Gastroesophageal sphincter (tissue), 4 donors: ENCODE results near the gene PPP3CB. TPM values are rescaled to one million over a fixed set of nuclear protein-coding genes. Genes with fewer than 3 reads are reported as not detected.

Experiments used
- ATAC-seq: fragments of 150-250 bp; one replicate; pipeline ENCODE4 v1.9.1; 2016; ENCODE audit warnings: mild to moderate bottlenecking, moderate library complexity
- H3K27ac ChIP-seq, 4 donors: fragments of 200-600 bp; sonication (generic) in 3 of 4; 1 replicate in 3 of 4; 2 replicates in 1 of 4; pipeline ENCODE4 v1.5.1; 2016 to 2019
- H3K27me3 ChIP-seq: fragments of 200-600 bp; sonication (generic); one replicate; pipeline ENCODE4 v1.5.1; 2019
- H3K36me3 ChIP-seq, 2 donors: fragments of 200-600 bp; sonication (generic); one replicate each; pipeline ENCODE4 v1.5.1; 2019; ENCODE audit warnings: control low read depth in 1 of 2
- H3K4me1 ChIP-seq, 3 donors: fragments of 200-600 bp; sonication (generic); 1 replicate in 2 of 3; 2 replicates in 1 of 3; pipeline ENCODE4 v1.5.1; 2016 to 2019; ENCODE audit warnings: control low read depth in 2 of 3
- H3K4me3 ChIP-seq, 2 donors: fragments of 200-600 bp; sonication (generic); one replicate each; pipeline ENCODE4 v1.5.1; 2019; ENCODE audit warnings: mild to moderate bottlenecking in 1 of 2, moderate library complexity in 1 of 2
- H3K9me3 ChIP-seq, 3 donors: fragments of 200-600 bp; sonication (generic); one replicate each; pipeline ENCODE4 v1.5.1; 2017 to 2019; ENCODE audit warnings: control low read depth in 2 of 3
- EP300 ChIP-seq: sonication (generic); formaldehyde crosslinking; IDR thresholded peaks from one replicate; pipeline ENCODE4 v1.6.1; 2017; ENCODE audit warnings: antibody characterized with exemption, mild to moderate bottlenecking
- POLR2A ChIP-seq, 2 donors: fragments of 450-650 bp; IDR thresholded peaks; one replicate each; pipeline ENCODE4 v1.6.1; 2017; ENCODE audit warnings: antibody characterized with exemption in 2 of 2, mild to moderate bottlenecking in 2 of 2, moderate library complexity in 1 of 2
- POLR2AphosphoS5 ChIP-seq: sonication (generic); formaldehyde crosslinking; IDR thresholded peaks from one replicate; pipeline ENCODE4 v1.6.1; 2017; ENCODE audit warnings: antibody characterized with exemption
- WGBS, 2 donors: methylation state at CpG; one replicate each; pipeline ENCODE4 v1.1.5; 2018; ENCODE audit warnings: low coverage in 1 of 2; 5-methylcytosine and 5-hydroxymethylcytosine counted together
- total RNA-seq, 4 donors: library from RNA; depleted of rRNA; stranded (reverse); fragments of >200 nt; gene quantifications; one replicate each; pipeline ENCODE4 v1.1.0, GENCODE V29; 2016
- TF ChIP-seq, protein P1 (sequence below), 4 experiments: fragments of 200-600 bp in 2 of 4; fragments of 450-650 bp in 2 of 4; sonication (generic) in 1 of 4; IDR thresholded peaks; one replicate each; pipeline ENCODE4 v1.5.1; 2017 to 2019; ENCODE audit warnings: antibody characterized with exemption in 4 of 4, mild to moderate bottlenecking in 2 of 4, moderate library complexity in 2 of 4

Gene PPP3CB
- total RNA-seq, 4 donors from 2014 or later: 69.2 to 121 (median 75.4) TPM

DNA sequence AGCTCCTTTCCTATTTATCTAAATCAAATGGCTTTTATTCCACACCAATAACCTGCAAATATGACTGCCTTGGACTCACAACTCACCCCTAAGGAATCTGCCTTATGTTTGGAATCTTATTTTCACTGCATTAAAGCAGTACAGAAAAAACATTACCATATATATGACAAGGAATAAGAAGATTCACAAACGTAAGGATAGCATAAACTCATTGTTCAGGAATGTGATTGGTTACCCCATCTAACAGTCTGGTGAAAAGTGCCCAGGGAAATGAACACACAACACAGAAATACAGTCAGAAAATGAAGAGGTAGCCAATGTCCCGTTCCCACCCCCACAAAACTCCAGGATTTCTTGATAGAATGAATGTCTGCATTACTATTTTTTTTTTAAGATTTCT is 2.0 kb downstream of the PPP3CB start:
- no peak for ATAC-seq
- TF ChIP-seq POLR2A (IDR thresholded peaks at IDR 0.05): no peak
- TF ChIP-seq, protein P1, sequence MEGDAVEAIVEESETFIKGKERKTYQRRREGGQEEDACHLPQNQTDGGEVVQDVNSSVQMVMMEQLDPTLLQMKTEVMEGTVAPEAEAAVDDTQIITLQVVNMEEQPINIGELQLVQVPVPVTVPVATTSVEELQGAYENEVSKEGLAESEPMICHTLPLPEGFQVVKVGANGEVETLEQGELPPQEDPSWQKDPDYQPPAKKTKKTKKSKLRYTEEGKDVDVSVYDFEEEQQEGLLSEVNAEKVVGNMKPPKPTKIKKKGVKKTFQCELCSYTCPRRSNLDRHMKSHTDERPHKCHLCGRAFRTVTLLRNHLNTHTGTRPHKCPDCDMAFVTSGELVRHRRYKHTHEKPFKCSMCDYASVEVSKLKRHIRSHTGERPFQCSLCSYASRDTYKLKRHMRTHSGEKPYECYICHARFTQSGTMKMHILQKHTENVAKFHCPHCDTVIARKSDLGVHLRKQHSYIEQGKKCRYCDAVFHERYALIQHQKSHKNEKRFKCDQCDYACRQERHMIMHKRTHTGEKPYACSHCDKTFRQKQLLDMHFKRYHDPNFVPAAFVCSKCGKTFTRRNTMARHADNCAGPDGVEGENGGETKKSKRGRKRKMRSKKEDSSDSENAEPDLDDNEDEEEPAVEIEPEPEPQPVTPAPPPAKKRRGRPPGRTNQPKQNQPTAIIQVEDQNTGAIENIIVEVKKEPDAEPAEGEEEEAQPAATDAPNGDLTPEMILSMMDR (IDR thresholded peaks at IDR 0.05): no peak
- H3K9me3 ChIP-seq: no peaks in the 10 kb centered on the region
- H3K27me3 ChIP-seq: no peaks in the 10 kb centered on the region
- peaks cover 0 to 18% of the 10 kb centered on the region in 2 donors for H3K36me3 ChIP-seq
- peak overlapping the region in 1 of 2 donors; percentile 87 for H3K4me3 ChIP-seq
- H3K27ac ChIP-seq: peak overlapping the region in 2 of 4 donors; percentile 96 to 98
- H3K4me1 ChIP-seq: peaks cover 3 to 71% (median 15%) of the 10 kb centered on the region in 3 donors
- WGBS, 2 donors: 18 to 33% methylated on average over 2 of the region's 2 CpGs

DNA sequence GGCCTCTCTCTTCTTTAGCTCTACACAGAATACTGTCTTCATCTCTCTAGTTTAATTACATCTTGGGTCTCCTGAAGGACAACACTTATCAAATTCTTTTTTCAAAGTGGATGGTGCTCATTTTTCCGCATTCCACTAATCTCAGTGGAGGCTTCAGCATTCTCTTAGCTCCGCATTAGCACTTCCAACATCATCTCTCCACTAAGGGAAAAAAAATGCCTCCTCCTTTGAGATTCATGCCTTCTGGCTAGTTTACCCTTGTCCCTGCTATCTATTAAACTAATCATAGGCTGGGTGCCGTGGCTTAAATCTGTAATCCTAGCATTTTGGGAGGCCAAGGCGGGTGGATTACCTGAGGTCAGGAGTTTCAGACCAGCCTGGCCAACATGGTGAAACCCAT is 9.2 kb downstream of the PPP3CB start:
- no peak overlapping the region for H3K4me3 ChIP-seq
- H3K36me3 ChIP-seq: peaks cover 0 to 17% of the 10 kb centered on the region in 2 donors
- WGBS, 2 donors: 83 to 85% methylated on average over 1 to 2 of the region's 4 CpGs
- H3K9me3 ChIP-seq: no peaks in the 10 kb centered on the region
- H3K27ac ChIP-seq: no peak overlapping the region
- ATAC-seq: no peak
- no peaks in the 10 kb centered on the region for H3K27me3 ChIP-seq
- H3K4me1 ChIP-seq: peaks cover 0 to 30% (median 0%) of the 10 kb centered on the region in 3 donors
- TF ChIP-seq POLR2A (IDR thresholded peaks at IDR 0.05): no peak
- no peak for TF ChIP-seq EP300
- TF ChIP-seq, protein P1 (IDR thresholded peaks at IDR 0.05): no peak
- TF ChIP-seq POLR2AphosphoS5: no peak

DNA sequence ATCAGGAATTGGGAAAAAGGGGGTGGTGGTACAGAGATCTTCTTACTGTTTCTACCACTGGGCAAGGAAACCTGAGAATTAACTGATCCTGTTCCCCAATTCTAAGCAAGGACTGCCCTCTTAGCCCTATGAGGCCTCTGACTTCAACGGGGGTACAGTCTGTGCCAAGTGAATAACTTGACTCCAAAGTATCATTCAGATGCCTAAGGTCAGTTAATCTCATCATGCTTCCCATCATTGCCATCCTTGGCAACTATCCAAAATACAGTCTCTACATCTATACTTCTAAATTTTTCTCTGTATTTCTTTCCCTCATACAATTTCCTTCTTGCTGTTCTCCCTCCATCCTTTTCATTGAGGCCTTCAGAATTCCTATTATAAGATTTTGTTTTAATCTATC is 10.5 kb downstream of the PPP3CB start:
- peaks cover 0 to 17% of the 10 kb centered on the region in 2 donors for H3K36me3 ChIP-seq
- no peak overlapping the region for H3K27ac ChIP-seq
- ATAC-seq: no peak
- H3K4me3 ChIP-seq: no peak overlapping the region
- TF ChIP-seq, protein P1 (IDR thresholded peaks at IDR 0.05): no peak
- TF ChIP-seq EP300 (no peak), POLR2A (IDR thresholded peaks at IDR 0.05) (no peak), POLR2AphosphoS5 (no peak)
- no peaks in the 10 kb centered on the region for H3K27me3 ChIP-seq
- no peaks in the 10 kb centered on the region for H3K9me3 ChIP-seq
- peaks cover 0 to 19% (median 0%) of the 10 kb centered on the region in 3 donors for H3K4me1 ChIP-seq
- WGBS, 2 donors: 33 to 43% methylated on average over 1 of the region's 1 CpG

DNA sequence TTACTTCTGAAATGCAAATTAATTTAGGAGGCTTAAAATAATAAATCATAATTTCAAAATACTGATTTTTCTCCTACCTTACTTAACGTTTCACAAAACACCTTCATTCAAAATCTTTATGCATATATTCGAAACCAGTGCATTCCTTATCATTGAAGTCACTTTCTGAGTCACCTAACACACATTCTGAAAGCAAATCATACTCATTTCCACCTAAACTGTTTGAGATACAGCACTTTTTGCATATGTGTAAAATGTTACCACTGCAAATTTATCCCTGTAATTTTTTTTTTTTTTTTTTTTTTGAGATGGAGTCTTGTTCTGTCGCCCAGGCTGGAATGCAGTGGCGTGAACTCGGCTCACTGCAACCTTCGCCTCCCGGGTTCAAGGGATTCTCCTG is 15.7 kb downstream of the PPP3CB start:
- Histone ChIP-seq H3K9me3 (no peaks in the 10 kb centered on the region), H3K27me3 (no peaks in the 10 kb centered on the region), H3K4me3 (no peak overlapping the region), H3K4me1 (peaks cover 0 to 3% (median 0%) of the 10 kb centered on the region in 3 donors), H3K27ac (no peak overlapping the region), H3K36me3 (peaks cover 0 to 52% of the 10 kb centered on the region in 2 donors)
- TF ChIP-seq POLR2AphosphoS5: no peak
- TF ChIP-seq POLR2A (IDR thresholded peaks at IDR 0.05): no peak
- no peak for ATAC-seq
- WGBS, 2 donors: 69 to 72% methylated on average over 3 to 7 of the region's 7 CpGs

DNA sequence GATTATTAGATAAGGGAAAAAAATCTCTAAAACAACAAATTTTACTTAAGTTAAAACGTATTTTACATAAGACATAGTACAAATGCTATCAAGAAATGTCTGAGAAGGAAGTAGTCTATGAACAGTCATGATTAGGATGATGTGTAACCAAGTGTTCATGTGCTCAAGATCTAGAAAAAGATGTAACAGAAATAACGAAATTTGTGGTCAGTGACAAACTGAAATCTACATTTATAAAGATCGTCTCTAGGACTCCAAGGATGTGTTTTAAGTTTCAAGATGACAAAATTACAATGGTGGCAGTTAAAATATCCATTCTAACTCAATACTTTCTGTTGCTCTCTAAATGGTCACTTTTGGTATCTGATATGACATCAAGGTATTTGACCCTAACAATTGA is 17.2 kb downstream of the PPP3CB start:
- no peak for TF ChIP-seq POLR2A (IDR thresholded peaks at IDR 0.05)
- no peak for TF ChIP-seq POLR2AphosphoS5
- TF ChIP-seq EP300: no peak
- TF ChIP-seq, protein P1 (IDR thresholded peaks at IDR 0.05): no peak
- WGBS, 2 donors: 71 to 83% methylated on average over 3 of the region's 3 CpGs
- Histone ChIP-seq H3K36me3 (peaks cover 0 to 67% of the 10 kb centered on the region in 2 donors), H3K4me3 (no peak overlapping the region), H3K9me3 (no peaks in the 10 kb centered on the region), H3K27me3 (no peaks in the 10 kb centered on the region), H3K27ac (no peak overlapping the region), H3K4me1 (no peaks in the 10 kb centered on the region)
- no peak for ATAC-seq
